Osteoblast (primary cell): ENCODE results near the gene CDH15. TPM values are rescaled to one million over a fixed set of nuclear protein-coding genes. Genes with fewer than 3 reads are reported as not detected.
"Not testable (repeated sequence)": the region's sequence is repeated elsewhere in the genome, so short reads cannot be mapped to it uniquely, and the experiment has no call there.

Experiments used
- DNase-seq: peaks from one replicate; pipeline ENCODE4 v3.0.0; 2011; ENCODE audit warnings: low spot score, mixed read lengths; ENCODE audit not compliant: insufficient read length; ENCODE audit errors: missing footprints
- H2AFZ ChIP-seq: 2 replicates; pipeline ENCODE4 v1.6.0; 2011; ENCODE audit warnings: mild to moderate bottlenecking, low read length
- H3K27ac ChIP-seq: 2 replicates; pipeline ENCODE4 v1.5.1; 2011; ENCODE audit warnings: mild to moderate bottlenecking, low read depth, low read length, moderate library complexity
- H3K27me3 ChIP-seq: 2 replicates; pipeline ENCODE4 v1.6.0; 2012; ENCODE audit warnings: mild to moderate bottlenecking, control low read depth, inconsistent platforms, low read length, moderate library complexity; ENCODE audit not compliant: insufficient read depth
- H3K36me3 ChIP-seq: 2 replicates; pipeline ENCODE4 v1.5.1; 2011; ENCODE audit warnings: mild to moderate bottlenecking, low read length, control low read depth, moderate library complexity; ENCODE audit not compliant: insufficient read depth
- H3K4me1 ChIP-seq: 2 replicates; pipeline ENCODE4 v1.5.1; 2011; ENCODE audit warnings: mild to moderate bottlenecking, low read length, control low read depth, moderate library complexity; ENCODE audit not compliant: insufficient read depth
- H3K4me2 ChIP-seq: 2 replicates; pipeline ENCODE4 v1.6.0; 2011; ENCODE audit warnings: mild to moderate bottlenecking, low read length; ENCODE audit not compliant: insufficient read depth
- H3K4me3 ChIP-seq: fragments of 200-600 bp; sonication (generic); 3 replicates; pipeline ENCODE4 v1.5.1; 2012; ENCODE audit warnings: mild to moderate bottlenecking, low read length, inconsistent platforms; ENCODE audit not compliant: insufficient read depth
- H3K79me2 ChIP-seq: 2 replicates; pipeline ENCODE4 v1.6.0; 2012; ENCODE audit warnings: mild to moderate bottlenecking, low read length, control low read depth, inconsistent platforms; ENCODE audit not compliant: insufficient read depth
- H3K9me3 ChIP-seq: 2 replicates; pipeline ENCODE4 v1.5.1; 2011; ENCODE audit warnings: low read depth, low read length, control low read depth
- H4K20me1 ChIP-seq: 2 replicates; pipeline ENCODE4 v1.6.0; 2012; ENCODE audit warnings: mild to moderate bottlenecking, low read length, control low read depth; ENCODE audit not compliant: insufficient read depth
- CTCF ChIP-seq: IDR thresholded peaks from 2 replicates; pipeline ENCODE4 v1.5.1; 2011; ENCODE audit warnings: mild to moderate bottlenecking, low read depth, low read length, moderate library complexity; ENCODE audit errors: extremely low read depth
- total RNA-seq: library from RNA; depleted of rRNA; stranded (reverse); fragments of >200 nt; gene quantifications from 2 replicates; pipeline ENCODE4 v1.2.3, GENCODE V29; 2012

The CDH15 gene
- total RNA-seq, 1 donor, result 2.2 TPM

GRCh38 chr16:89187032-89187769 lies 15.7 kb downstream of the CDH15 start:
- Histone ChIP-seq H4K20me1 (no peaks in the 10 kb centered on the region), H3K36me3 (no peaks in the 10 kb centered on the region), H3K4me2 (no peak overlapping the region), H3K27me3 (no peaks in the 10 kb centered on the region), H3K9me3 (no peaks in the 10 kb centered on the region), H3K4me1 (peaks cover 2% of the 10 kb centered on the region), H2AFZ (no peak overlapping the region), H3K79me2 (no peaks in the 10 kb centered on the region), H3K27ac (no peak overlapping the region), H3K4me3 (no peak overlapping the region)
- no peak for DNase-seq
- TF ChIP-seq CTCF, result no peak

- Histone ChIP-seq H3K36me3 (no peaks in the 10 kb centered on the region), H3K79me2 (no peaks in the 10 kb centered on the region), H3K4me2 (no peak overlapping the region), H3K9me3 (no peaks in the 10 kb centered on the region), H4K20me1 (no peaks in the 10 kb centered on the region), H3K27ac (no peak overlapping the region), H3K4me3 (no peak overlapping the region), H3K4me1 (peaks cover 2% of the 10 kb centered on the region), H2AFZ (no peak overlapping the region), H3K27me3 (no peaks in the 10 kb centered on the region)
- no peak for TF ChIP-seq CTCF
- peak; percentile 52 for DNase-seq
These were observed 16.3 kb downstream of the CDH15 start for GRCh38 chr16:89187770-89188392.

GRCh38 chr16:89188471-89189357 lies 17.2 kb downstream of the CDH15 start:
- not testable (repeated sequence) for H3K4me1 ChIP-seq, H3K79me2 ChIP-seq, H3K36me3 ChIP-seq, H3K9me3 ChIP-seq, H3K4me2 ChIP-seq, H3K27me3 ChIP-seq, H3K27ac ChIP-seq, H4K20me1 ChIP-seq, H2AFZ ChIP-seq, H3K4me3 ChIP-seq
- peak; percentile 26 for DNase-seq

- H4K20me1 ChIP-seq, result no peaks in the 10 kb centered on the region
- no peaks in the 10 kb centered on the region for H3K36me3 ChIP-seq
- H2AFZ ChIP-seq, result no peak overlapping the region
- H3K27me3 ChIP-seq, result no peaks in the 10 kb centered on the region
- DNase-seq, result peak; percentile 58
- peaks cover 2% of the 10 kb centered on the region for H3K4me1 ChIP-seq
- H3K27ac ChIP-seq, result no peak overlapping the region
- H3K4me2 ChIP-seq, result no peak overlapping the region
- TF ChIP-seq CTCF, result no peak
- H3K79me2 ChIP-seq, result no peaks in the 10 kb centered on the region
- no peaks in the 10 kb centered on the region for H3K9me3 ChIP-seq
- H3K4me3 ChIP-seq, result no peak overlapping the region
These were observed 17.9 kb downstream of the CDH15 start for GRCh38 chr16:89189358-89190025.
